Endothelial cell of umbilical vein (primary cell): ENCODE data around the gene MAN2B1.

ENCODE experiments used
- CTCF ChIP-seq, 2 donors: IDR thresholded peaks; 1 replicate in 1 of 2; 2 replicates in 1 of 2; pipeline ENCODE4 v1.5.1; 2011; ENCODE audit warnings: low read length in 2 of 2, mild to moderate bottlenecking in 2 of 2, moderate library complexity in 2 of 2, control low read depth in 1 of 2, inconsistent platforms in 1 of 2, low read depth in 1 of 2; ENCODE audit not compliant: insufficient read depth in 1 of 2; ENCODE audit errors: extremely low read depth in 1 of 2
- EZH2 ChIP-seq: IDR thresholded peaks from 2 replicates; pipeline ENCODE4 v1.6.1; 2012; ENCODE audit warnings: borderline replicate concordance, low read depth, mild to moderate bottlenecking, moderate library complexity, low read length, inconsistent platforms; ENCODE audit not compliant: severe bottlenecking
- FOS ChIP-seq: IDR thresholded peaks from 2 replicates; pipeline ENCODE4 v1.6.1; 2011; ENCODE audit warnings: mild to moderate bottlenecking, low read length, moderate library complexity, borderline replicate concordance; ENCODE audit not compliant: insufficient read depth
- JUN ChIP-seq: IDR thresholded peaks from 2 replicates; pipeline ENCODE4 v1.6.1; 2011; ENCODE audit warnings: borderline replicate concordance, low read depth; ENCODE audit not compliant: insufficient read length, insufficient read depth
- MAX ChIP-seq: IDR thresholded peaks from 2 replicates; pipeline ENCODE4 v1.6.1; 2011; ENCODE audit not compliant: insufficient read depth, insufficient read length
- MYC ChIP-seq: IDR thresholded peaks from one replicate; pipeline ENCODE4 v1.6.1; 2011; ENCODE audit warnings: mild to moderate bottlenecking, low read depth, low read length
- POLR2A ChIP-seq: IDR thresholded peaks from 2 replicates; pipeline ENCODE4 v1.6.1; 2012; ENCODE audit warnings: low read depth, mild to moderate bottlenecking, control low read depth, low read length
- POLR2AphosphoS5 ChIP-seq: IDR thresholded peaks from 2 replicates; pipeline ENCODE4 v1.6.1; 2012; ENCODE audit warnings: low read depth, mild to moderate bottlenecking, control low read depth, low read length, moderate library complexity; ENCODE audit not compliant: insufficient read depth

- TF ChIP-seq CTCF (IDR thresholded peaks at IDR 0.05; ENCODE audit: extremely low read depth in 1 of 2, insufficient read depth in 1 of 2, low read depth in 1 of 2, low read length in 2 of 2) (no peak), EZH2 (no peak), POLR2AphosphoS5 (no peak), POLR2A (no peak), MAX (no peak), MYC (no peak), JUN (no peak), FOS (no peak)
Measured at GRCh38 chr19:12596927-12597548, 69.5 kb downstream of the MAN2B1 start.
